Urinary bladder (tissue), 4 donors: Measurements from ENCODE around the gene GPR143. TPM values are rescaled to one million over a fixed set of nuclear protein-coding genes. Genes with fewer than 3 reads are reported as not detected.
A peak's percentile ranks its signal among the peaks of the same experiment; 100 is the strongest.
"Not testable (repeated sequence)": the region's sequence is repeated elsewhere in the genome, so short reads cannot be mapped to it uniquely, and the experiment has no call there.

Experiments used
- DNase-seq: peaks from one replicate; pipeline ENCODE4 v3.0.0-alpha.2; 2015; ENCODE audit errors: extremely low spot score
- H3K27ac ChIP-seq: one replicate; pipeline ENCODE4 v1.5.1; 2013; ENCODE audit warnings: low read depth, mild to moderate bottlenecking, moderate library complexity
- H3K36me3 ChIP-seq: one replicate; pipeline ENCODE4 v1.6.1; 2013; ENCODE audit warnings: mild to moderate bottlenecking, moderate library complexity; ENCODE audit not compliant: insufficient read depth
- H3K4me1 ChIP-seq: one replicate; pipeline ENCODE4 v1.6.1; 2013; ENCODE audit warnings: mild to moderate bottlenecking, moderate library complexity; ENCODE audit not compliant: insufficient read depth
- H3K4me3 ChIP-seq: one replicate; pipeline ENCODE4 v1.5.1; 2013; ENCODE audit warnings: low read depth, low read length
- WGBS: extraction: QIAGEN DNeasy Blood & Tissue Kit; methylation state at CpG from one replicate; pipeline ENCODE4 v1.1.7; 2013; 5-methylcytosine and 5-hydroxymethylcytosine counted together
- polyA plus RNA-seq: library from polyadenylated mRNA; stranded (reverse); fragments of 200-250 nt; gene quantifications from one replicate; pipeline ENCODE4 v1.2.3, GENCODE V29; 2013
- total RNA-seq: library from RNA; depleted of rRNA; stranded (reverse); fragments of >200 nt; gene quantifications from one replicate; pipeline ENCODE4 v1.2.3, GENCODE V29; 2014
- donor health status: healthy with polysubstance abuse.
- donor health status: healthy.

The GPR143 gene
- total RNA-seq (0.79 TPM), polyA plus RNA-seq (0.94 TPM)

DNA sequence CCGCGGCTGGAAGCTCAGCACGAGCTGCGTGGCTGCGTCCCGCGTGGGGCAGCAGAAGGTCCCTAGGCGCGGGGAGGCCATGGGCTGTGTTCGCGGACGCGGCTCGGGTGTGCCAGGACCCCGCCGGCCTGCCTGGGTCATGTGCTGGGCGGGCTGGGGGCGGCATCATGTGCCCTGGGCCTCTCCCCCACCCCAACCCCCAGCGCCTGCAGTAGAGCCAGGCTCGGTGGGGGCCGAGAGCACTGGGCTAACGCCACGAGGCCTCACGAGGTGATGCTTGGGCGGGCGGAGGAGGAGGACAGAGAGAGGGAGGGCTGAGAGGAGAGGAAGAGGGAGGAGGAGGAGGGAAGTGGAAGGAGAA lies at the start of gene GPR143:
Gene GPR143 (minus strand): TSS at position 111 of the 361 bp plus-strand sequence. CDS start 30 bp downstream, at position 81.
- WGBS, result 23% methylated on average over 26 of the region's 26 CpGs
- no peak within 1 kb of the TSS for H3K4me3 ChIP-seq
- H3K27ac ChIP-seq, result no peak within 1 kb of the TSS
- H3K36me3 ChIP-seq, result no peaks in the 10 kb centered on the region
- DNase-seq, result no peak
- no peaks in the 10 kb centered on the region for H3K4me1 ChIP-seq

DNA sequence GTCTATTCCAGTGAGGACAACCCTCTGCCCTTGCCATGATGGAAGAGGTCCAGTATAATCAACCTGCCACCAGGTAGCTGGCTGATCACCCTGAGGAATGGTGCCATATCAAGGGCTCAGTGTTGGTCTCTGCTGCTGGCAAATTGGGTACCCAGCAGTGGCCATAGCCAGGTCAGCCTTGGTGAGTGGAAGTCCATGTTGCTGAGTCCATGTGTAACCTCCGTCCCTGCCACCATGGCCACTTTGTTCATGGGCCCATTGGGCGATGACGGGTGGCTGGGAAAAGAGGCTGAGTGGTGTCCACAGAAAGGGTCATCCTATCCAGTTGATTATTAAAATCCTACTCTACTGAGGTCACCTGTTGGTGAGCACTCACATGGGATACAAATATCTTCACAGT lies 45.4 kb upstream of the GPR143 start:
- H3K4me1 ChIP-seq, H3K4me3 ChIP-seq, H3K27ac ChIP-seq, H3K36me3 ChIP-seq, DNase-seq: not testable (repeated sequence)
- 100% methylated on average over 3 of the region's 3 CpGs for WGBS

DNA sequence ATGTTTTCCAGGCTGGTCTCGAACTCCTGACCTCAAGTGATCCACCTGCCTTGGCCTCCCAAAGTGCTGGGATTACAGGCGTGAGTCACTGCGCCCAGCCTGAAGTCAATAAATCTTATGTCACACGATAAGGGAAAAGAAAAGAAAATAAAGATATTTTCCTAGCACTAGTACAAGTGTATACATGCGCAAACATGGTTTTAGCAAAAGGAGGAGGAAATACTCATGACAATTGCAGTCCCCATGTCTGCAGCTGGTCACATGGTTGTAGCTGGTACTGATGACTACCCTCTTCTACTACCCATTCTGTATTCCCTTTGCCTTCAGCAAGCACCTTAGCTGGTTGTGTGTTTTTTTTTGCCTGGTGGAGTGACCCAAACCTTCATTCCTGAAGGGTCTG lies 44.2 kb upstream of the GPR143 start:
- H3K4me3 ChIP-seq, H3K4me1 ChIP-seq, H3K36me3 ChIP-seq, DNase-seq, H3K27ac ChIP-seq: not testable (repeated sequence)
- 87% methylated on average over 5 of the region's 5 CpGs for WGBS

DNA sequence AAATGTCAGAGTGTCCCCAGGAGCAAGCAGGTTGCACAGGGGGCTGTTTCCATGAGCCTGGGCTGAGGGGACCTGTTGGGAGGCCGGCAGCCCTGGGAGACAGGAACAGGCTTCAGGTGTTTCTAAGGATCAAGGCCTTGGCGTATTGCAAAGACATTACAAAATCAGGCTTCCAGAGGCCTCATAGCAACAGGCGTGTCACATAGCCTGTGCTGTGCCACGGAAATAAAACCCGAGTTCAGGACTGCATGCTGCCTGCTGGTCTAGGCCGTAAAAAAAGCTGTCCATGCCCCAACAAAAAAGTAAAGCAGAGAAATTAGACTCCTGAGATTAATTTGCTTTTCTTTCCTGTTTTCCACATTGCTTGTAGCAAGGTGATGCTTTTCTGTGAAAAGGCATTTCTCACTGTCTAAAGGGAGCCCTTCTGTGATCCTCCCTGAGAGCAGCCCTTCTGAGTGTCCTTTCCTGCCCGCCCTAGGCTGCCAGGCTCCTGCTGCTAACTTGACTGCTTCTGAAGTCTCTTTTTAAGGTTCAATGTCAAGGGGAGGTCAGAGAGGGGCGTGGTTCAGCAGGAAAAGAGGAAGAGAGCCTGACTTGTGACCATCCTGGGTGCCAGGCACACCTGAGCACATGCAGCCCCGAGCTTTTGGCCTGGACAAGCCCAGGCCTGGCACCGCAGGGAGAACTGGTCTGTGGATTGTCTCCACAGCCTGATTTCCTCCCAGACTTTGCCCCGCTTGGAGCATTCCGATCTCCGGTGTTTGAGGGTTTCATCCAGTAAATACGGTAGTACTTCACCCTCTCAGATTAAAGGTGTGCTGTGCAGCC lies 41.9 kb upstream of the GPR143 start:
- 84% methylated on average over 14 of the region's 14 CpGs for WGBS
- H3K27ac ChIP-seq, result no peak overlapping the region
- H3K4me3 ChIP-seq, result no peak overlapping the region
- H3K36me3 ChIP-seq, result no peaks in the 10 kb centered on the region
- no peak for DNase-seq
- no peaks in the 10 kb centered on the region for H3K4me1 ChIP-seq

DNA sequence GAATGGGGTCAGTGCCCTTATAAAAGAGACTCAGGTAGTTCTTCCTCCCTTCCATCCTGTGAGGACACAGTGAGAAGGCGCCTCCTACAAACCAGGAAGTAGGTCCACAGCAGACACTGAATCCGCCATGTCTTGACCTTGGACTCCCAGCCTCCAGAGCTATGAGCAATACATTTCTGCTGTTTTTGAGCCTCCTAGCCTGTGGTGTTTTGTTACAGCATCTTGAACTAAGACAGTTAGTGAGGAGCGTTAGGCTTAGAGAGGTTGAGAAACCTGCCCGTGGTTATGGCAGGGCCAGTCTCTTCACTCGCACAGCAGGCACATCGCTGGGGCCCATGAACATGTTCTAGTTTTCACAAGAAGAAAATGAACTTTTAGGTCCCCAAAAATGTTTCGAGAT lies 40.3 kb upstream of the GPR143 start:
- no peak overlapping the region for H3K27ac ChIP-seq
- WGBS, result 95% methylated on average over 7 of the region's 7 CpGs
- no peaks in the 10 kb centered on the region for H3K36me3 ChIP-seq
- no peak overlapping the region for H3K4me3 ChIP-seq
- H3K4me1 ChIP-seq, result no peaks in the 10 kb centered on the region
- no peak for DNase-seq

DNA sequence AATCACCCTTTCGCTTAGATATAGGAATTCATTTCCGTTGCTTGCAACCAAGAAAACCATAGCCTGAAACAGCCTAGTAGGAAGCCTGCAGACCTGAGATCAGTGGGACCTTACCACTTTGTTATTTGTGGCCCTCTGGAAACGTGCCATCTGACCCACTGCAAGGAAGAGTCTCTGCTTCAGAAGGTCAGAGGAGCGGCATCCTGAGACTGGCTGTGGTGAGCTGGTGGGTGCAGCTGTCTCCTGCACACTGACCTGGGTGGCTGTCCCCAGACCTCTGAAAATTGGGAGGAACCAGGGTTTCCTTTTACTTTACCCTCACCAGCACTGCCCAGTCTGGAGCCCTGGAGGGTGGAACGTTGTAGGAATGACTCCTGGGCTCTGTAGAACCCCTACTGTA lies 38.8 kb upstream of the GPR143 start:
- WGBS, result 91% methylated on average over 5 of the region's 5 CpGs
- DNase-seq, result no peak
- no peak overlapping the region for H3K4me3 ChIP-seq

DNA sequence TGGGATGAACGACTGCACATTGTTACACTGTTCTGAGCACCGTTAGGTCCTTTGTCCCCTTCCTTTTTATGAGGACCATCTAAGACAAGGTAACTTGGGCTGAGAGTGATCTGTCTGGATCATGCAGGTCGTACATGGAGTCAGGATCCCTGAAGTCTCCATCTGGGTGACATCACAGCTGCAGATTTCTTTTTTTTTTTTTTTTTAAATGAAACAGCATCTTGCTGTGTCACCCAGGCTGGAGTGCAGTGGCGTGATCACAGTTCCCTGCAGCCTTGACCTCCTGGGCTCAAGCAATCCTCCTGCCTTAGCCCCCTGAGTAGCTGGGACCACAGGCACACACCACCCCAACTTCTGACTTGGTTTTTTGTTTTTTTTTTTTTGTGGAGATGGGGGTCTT lies 37.1 kb upstream of the GPR143 start:
- Histone ChIP-seq H3K36me3 (no peaks in the 10 kb centered on the region), H3K27ac (no peak overlapping the region), H3K4me1 (no peaks in the 10 kb centered on the region), H3K4me3 (no peak overlapping the region)
- no peak for DNase-seq
- WGBS, result 85% methylated on average over 4 of the region's 4 CpGs

More for the DNA sequence above, 38.8 kb upstream of the GPR143 start:
- Histone ChIP-seq H3K36me3 (no peaks in the 10 kb centered on the region), H3K4me1 (no peaks in the 10 kb centered on the region), H3K27ac (no peak overlapping the region)

DNA sequence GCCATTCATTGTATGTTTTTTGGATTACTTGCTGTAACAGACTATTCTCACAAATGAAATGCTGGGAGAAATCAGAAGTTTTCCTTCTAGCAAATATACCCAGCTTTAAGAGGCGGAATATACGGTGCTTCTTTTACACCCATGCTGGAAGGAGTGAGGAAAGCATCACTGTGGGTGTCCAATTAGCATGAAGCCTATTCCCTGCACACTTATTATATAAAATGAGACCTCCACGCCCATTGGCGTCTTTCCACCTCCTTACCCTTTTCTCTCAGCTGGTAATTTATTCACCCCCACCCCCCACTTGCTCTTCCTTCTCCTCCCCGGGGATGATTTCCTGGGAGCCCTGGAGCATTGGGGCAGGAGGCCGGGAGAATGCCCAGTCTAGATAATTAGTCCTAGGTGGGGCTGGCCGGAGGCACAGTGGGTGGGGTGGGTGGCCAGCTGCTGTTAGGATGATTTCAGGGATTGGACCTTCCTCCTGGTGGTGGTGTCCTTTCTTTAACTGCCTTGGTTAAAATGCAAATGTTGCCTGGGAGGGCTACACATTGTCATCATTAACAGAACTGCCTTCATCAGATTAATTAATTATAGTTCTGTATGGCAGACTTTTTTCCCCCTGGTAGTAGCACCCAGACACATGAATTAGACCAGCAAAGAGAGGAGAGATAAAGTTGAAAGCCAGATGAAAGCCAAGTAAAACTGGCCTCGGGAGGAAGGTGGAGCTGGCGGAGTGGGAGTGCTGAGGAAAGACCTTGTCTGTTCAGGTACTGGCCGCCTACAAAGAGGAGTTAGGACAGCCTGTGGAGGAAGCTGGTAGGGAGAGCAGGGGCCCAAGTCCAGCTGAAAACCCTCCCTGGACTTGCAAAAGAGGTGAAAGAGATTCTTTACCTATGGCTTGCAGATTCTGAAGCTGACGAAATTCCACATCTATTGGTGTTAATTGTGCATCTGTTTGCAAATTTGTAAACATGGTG lies 32.0 kb upstream of the GPR143 start:
- no peak overlapping the region for H3K27ac ChIP-seq
- no peaks in the 10 kb centered on the region for H3K4me1 ChIP-seq
- H3K4me3 ChIP-seq, result no peak overlapping the region
- no peak for DNase-seq
- H3K36me3 ChIP-seq, result no peaks in the 10 kb centered on the region
- WGBS, result 81% methylated on average over 11 of the region's 11 CpGs

DNA sequence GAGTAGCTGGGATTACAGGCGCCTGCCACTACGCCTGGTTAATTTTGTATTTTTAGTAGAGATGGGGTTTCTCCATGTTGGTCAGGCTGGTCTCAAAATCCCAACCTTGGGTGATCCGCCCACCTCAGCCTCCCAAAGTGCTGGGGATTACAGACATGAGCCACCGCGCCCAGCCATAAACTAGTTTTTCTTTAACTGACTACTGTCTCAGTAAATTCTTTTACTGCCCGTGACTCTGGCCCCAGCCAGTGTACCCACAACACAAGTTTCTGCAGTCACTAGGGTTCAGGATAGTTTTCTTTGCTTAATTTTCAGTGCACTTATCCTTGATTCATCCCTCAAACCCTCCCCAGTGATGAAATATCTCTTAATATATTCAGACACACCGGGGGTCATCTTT lies 28.8 kb upstream of the GPR143 start:
- H3K36me3 ChIP-seq, result no peaks in the 10 kb centered on the region
- no peak for DNase-seq
- no peak overlapping the region for H3K27ac ChIP-seq
- WGBS, result 90% methylated on average over 7 of the region's 7 CpGs
- no peaks in the 10 kb centered on the region for H3K4me1 ChIP-seq
- H3K4me3 ChIP-seq, result no peak overlapping the region

DNA sequence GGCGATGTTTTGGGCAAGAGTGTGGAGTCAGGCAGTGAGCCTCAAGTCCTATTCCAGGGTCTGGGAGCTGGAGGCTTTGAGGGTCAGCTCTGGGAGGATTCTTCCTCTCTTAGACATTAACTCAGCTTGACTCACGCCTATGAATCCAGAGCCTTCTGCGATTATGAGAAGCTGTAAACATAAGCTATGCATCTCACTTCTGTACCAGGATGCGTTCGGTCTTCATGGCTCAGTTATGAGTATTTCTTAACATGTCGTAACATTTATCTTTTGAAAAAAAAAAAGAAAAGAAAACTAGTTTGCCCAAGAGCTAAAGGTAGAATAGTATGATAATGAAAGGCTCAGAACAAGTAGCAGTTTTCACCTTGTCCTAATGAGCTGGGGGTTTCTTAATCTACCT lies 25.2 kb upstream of the GPR143 start:
- H3K27ac ChIP-seq, result no peak overlapping the region
- no peak for DNase-seq
- 92% methylated on average over 6 of the region's 6 CpGs for WGBS
- H3K36me3 ChIP-seq, result no peaks in the 10 kb centered on the region
- H3K4me1 ChIP-seq, result no peaks in the 10 kb centered on the region
- no peak overlapping the region for H3K4me3 ChIP-seq

DNA sequence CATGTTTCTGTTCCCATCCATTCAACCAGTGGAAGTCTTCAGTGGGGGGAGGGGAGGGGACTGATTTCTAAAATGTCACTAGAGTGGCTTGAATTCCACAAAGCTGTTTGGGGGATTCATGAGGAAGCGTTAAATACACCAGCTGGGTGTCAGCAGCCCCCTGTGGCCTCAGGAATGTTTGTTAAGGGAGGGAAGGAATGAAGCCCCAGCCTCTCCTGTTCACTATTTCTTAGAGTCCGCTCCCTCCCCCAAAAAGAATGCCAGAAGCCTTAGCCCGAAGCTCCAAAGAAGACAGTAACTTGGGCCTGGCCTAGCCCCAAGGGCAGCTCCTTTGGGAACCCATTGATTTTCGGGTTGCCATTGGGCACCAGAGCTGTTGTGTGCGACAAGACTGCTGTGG lies 23.9 kb upstream of the GPR143 start:
- H3K4me3 ChIP-seq, result no peak overlapping the region
- H3K27ac ChIP-seq, result no peak overlapping the region
- no peak for DNase-seq
- no peaks in the 10 kb centered on the region for H3K4me1 ChIP-seq
- 84% methylated on average over 5 of the region's 5 CpGs for WGBS
- H3K36me3 ChIP-seq, result no peaks in the 10 kb centered on the region

DNA sequence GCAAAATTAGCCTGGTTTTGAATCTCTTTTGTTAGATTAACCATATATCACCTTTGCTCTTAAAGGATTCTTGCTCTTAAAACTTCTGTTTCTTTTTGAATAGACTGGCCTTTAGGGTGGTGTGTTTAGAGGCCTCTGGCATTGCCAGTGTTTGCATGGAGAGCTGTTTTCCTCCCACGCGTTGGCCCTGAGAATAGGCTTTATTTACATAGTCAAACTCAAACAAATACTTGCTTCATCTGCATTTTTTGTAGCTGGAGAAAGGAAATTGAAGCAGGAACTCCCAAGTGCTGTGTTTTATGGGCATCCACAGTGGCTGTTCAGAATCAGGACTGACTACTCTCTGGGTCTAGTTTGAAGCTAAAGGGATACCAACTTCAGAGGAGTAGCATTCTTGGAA lies 23.3 kb upstream of the GPR143 start:
- H3K4me1 ChIP-seq, result no peaks in the 10 kb centered on the region
- WGBS, result 32% methylated on average over 2 of the region's 2 CpGs
- no peak overlapping the region for H3K27ac ChIP-seq
- no peak overlapping the region for H3K4me3 ChIP-seq
- no peak for DNase-seq
- no peaks in the 10 kb centered on the region for H3K36me3 ChIP-seq

DNA sequence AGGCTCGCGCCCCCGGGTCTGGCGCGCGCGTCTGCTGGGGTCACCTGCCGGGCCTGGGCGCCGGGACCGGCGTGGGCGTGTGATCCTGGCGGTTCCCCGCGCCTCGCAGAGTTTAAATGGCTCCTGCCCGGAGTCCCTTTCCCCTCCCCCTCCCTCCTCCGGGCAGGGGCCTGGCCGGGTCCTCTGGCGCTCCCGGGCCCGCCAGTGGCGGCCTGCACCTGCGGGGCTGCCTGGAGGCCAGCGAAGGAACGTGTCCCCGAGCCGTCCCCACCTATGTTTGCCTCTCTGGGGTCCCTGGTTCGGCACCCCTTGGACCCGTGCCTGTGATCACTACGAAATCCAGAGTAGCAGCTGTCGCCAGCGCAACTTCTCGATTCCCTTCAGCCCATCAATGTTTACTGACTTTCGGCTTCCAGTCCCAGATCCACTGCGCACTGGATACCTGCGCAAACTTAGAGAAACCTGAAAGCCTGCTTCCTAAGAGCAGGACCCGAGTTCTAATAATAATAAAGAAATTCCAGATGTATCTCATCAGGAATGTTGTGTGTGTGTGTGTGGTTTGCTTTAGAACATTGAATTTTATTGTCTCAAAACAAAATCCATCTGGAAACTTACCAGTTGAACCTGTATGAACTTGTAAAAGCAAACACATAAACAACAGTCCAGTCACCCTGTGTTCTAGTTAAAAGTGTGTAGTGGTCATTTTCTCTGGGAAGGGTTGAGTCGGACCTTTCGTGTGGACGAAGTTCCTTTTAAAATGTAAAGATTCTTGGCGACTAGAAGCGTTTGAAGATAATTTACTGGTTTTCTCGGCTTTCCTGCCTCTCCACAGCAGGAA lies 21.4 kb upstream of the GPR143 start:
- Histone ChIP-seq H3K36me3 (no peaks in the 10 kb centered on the region), H3K4me3 (peak overlapping the region; percentile 68), H3K4me1 (no peaks in the 10 kb centered on the region), H3K27ac (no peak overlapping the region)
- no peak for DNase-seq
- whole genome bisulfite sequencing, result 7% methylated on average over 40 of the region's 45 CpGs
